ENCODE measurements around the gene ECHDC1.
A peak's percentile ranks its signal among the peaks of the same experiment; 100 is the strongest.

The ECHDC1 gene

GRCh38 chr6:127319686-127320085, 23.7 kb downstream of the ECHDC1 start:
- TF ChIP-seq POLR2A (IDR thresholded peaks at IDR 0.05; ENCODE audit: low read length) (no peak), GATA1 (IDR thresholded peaks at IDR 0.05; ENCODE audit: low read depth, low read length) (no peak)
- DNase-seq = no peak

- no peak for DNase-seq
- TF ChIP-seq GATA1 (IDR thresholded peaks at IDR 0.05; ENCODE audit: low read depth, low read length) (no peak), POLR2A (IDR thresholded peaks at IDR 0.05; ENCODE audit: low read length) (no peak)
Observed at GRCh38 chr6:127317388-127318128, 25.9 kb downstream of the ECHDC1 start.

- TF ChIP-seq GATA1 (IDR thresholded peaks at IDR 0.05; ENCODE audit: low read depth, low read length) (no peak), POLR2A (IDR thresholded peaks at IDR 0.05; ENCODE audit: low read length) (no peak)
- DNase-seq = no peak
Observed at GRCh38 chr6:127305741-127306140, 37.7 kb downstream of the ECHDC1 start.

- DNase-seq = no peak
- TF ChIP-seq GATA1 (IDR thresholded peaks at IDR 0.05; ENCODE audit: low read depth, low read length) (no peak), POLR2A (IDR thresholded peaks at IDR 0.05; ENCODE audit: low read length) (no peak)
Observed at GRCh38 chr6:127303917-127304316, 39.5 kb downstream of the ECHDC1 start.

- TF ChIP-seq GATA1 (IDR thresholded peaks at IDR 0.05; ENCODE audit: low read depth, low read length) (no peak), POLR2A (IDR thresholded peaks at IDR 0.05; ENCODE audit: low read length) (no peak)
- DNase-seq = peak; percentile 33 to 58
Observed at GRCh38 chr6:127302728-127303660, 40.4 kb downstream of the ECHDC1 start.

GRCh38 chr6:127301199-127301700, 42.2 kb downstream of the ECHDC1 start:
- TF ChIP-seq POLR2A (IDR thresholded peaks at IDR 0.05; ENCODE audit: low read length) (no peak), GATA1 (IDR thresholded peaks at IDR 0.05; ENCODE audit: low read depth, low read length) (no peak)
- no peak for DNase-seq

GRCh38 chr6:127300411-127300810, 43.0 kb downstream of the ECHDC1 start:
- DNase-seq = no peak
- TF ChIP-seq GATA1 (IDR thresholded peaks at IDR 0.05; ENCODE audit: low read depth, low read length) (no peak), POLR2A (IDR thresholded peaks at IDR 0.05; ENCODE audit: low read length) (no peak)

GRCh38 chr6:127299522-127300240, 43.7 kb downstream of the ECHDC1 start:
- TF ChIP-seq POLR2A (IDR thresholded peaks at IDR 0.05; ENCODE audit: low read length) (no peak), GATA1 (IDR thresholded peaks at IDR 0.05; ENCODE audit: low read depth, low read length) (no peak)
- DNase-seq = no peak

- DNase-seq = no peak
- TF ChIP-seq GATA1 (IDR thresholded peaks at IDR 0.05; ENCODE audit: low read depth, low read length) = no peak
- no peak for TF ChIP-seq POLR2A (IDR thresholded peaks at IDR 0.05; ENCODE audit: low read length)
Observed at GRCh38 chr6:127298475-127298874, 44.9 kb downstream of the ECHDC1 start.

GRCh38 chr6:127297502-127298070, 45.8 kb downstream of the ECHDC1 start:
- no peak for DNase-seq
- TF ChIP-seq GATA1 (IDR thresholded peaks at IDR 0.05; ENCODE audit: low read depth, low read length) (no peak), POLR2A (IDR thresholded peaks at IDR 0.05; ENCODE audit: low read length) (no peak)

- TF ChIP-seq POLR2A (IDR thresholded peaks at IDR 0.05; ENCODE audit: low read length) (no peak), GATA1 (IDR thresholded peaks at IDR 0.05; ENCODE audit: low read depth, low read length) (no peak)
- DNase-seq = no peak
Observed at GRCh38 chr6:127291495-127291894, 51.9 kb downstream of the ECHDC1 start.

GRCh38 chr6:127290391-127291265, 52.8 kb downstream of the ECHDC1 start:
- TF ChIP-seq POLR2A (IDR thresholded peaks at IDR 0.05; ENCODE audit: low read length) (no peak), GATA1 (IDR thresholded peaks at IDR 0.05; ENCODE audit: low read depth, low read length) (no peak)
- no peak for DNase-seq
